ENCODE measurements around the gene ANG.

The ANG gene

GRCh38 chr14:20698018-20698329, 9.4 kb downstream of the ANG start:
- Histone ChIP-seq H3K4me1 (ENCODE audit: control insufficient read depth, insufficient read depth, low read length) (no peaks in the 10 kb centered on the region), H3K36me3 (ENCODE audit: control insufficient read depth in 2 of 2, insufficient read depth in 1 of 2, low read length in 2 of 2) (no peaks in the 10 kb centered on the region), H3K4me3 (ENCODE audit: low read depth, low read length) (no peak overlapping the region), H3K9me3 (ENCODE audit: control insufficient read depth, insufficient read depth, low read depth, low read length) (no peaks in the 10 kb centered on the region), H3K27ac (ENCODE audit: extremely low read depth, low read depth, low read length) (no peak overlapping the region)
- ChIA-PET POLR2A (no interaction called here), CTCF (interaction anchor here (0.6 to 5.1 kb wide), 19 partner anchors 9 to 432 kb away, joined by 3 to 44 read pairs (median 5); no protein-coding TSS in a partner anchor)
- TF ChIP-seq ZNF24 (tag by site-specific recombination; IDR thresholded peaks at IDR 0.05) (no peak), ZNF2 (tag by site-specific recombination; IDR thresholded peaks at IDR 0.05) (no peak), PRDM10 (tag by site-specific recombination; IDR thresholded peaks at IDR 0.05) (no peak), ZNF664 (tag by site-specific recombination; IDR thresholded peaks at IDR 0.05) (no peak), YY1 (tag by site-specific recombination; IDR thresholded peaks at IDR 0.05) (no peak), SCRT2 (tag by site-specific recombination; IDR thresholded peaks at IDR 0.05) (no peak), ZNF624 (tag by site-specific recombination; IDR thresholded peaks at IDR 0.05) (no peak), ZBTB20 (tag by site-specific recombination; IDR thresholded peaks at IDR 0.05) (no peak), ZBTB8A (tag by site-specific recombination; IDR thresholded peaks at IDR 0.05) (no peak), ZNF768 (tag by site-specific recombination; IDR thresholded peaks at IDR 0.05) (no peak), ZNF571 (tag by site-specific recombination; IDR thresholded peaks at IDR 0.05) (no peak), ZBTB49 (tag by site-specific recombination; IDR thresholded peaks at IDR 0.05; ENCODE audit: low read depth) (no peak), ZNF37A (tag by site-specific recombination; IDR thresholded peaks at IDR 0.05) (no peak), ZNF518A (tag by site-specific recombination; conservative IDR thresholded peaks at IDR 0.05; ENCODE audit: low read depth) (no peak)

- no peaks in the 10 kb centered on the region for H3K36me3 ChIP-seq (ENCODE audit: control insufficient read depth in 2 of 2, insufficient read depth in 1 of 2, low read length in 2 of 2)
- no peak overlapping the region for H3K27ac ChIP-seq (ENCODE audit: extremely low read depth, low read depth, low read length)
- POLR2A ChIA-PET: no interaction called here
- no peaks in the 10 kb centered on the region for H3K4me1 ChIP-seq (ENCODE audit: control insufficient read depth, insufficient read depth, low read length)
- no peaks in the 10 kb centered on the region for H3K9me3 ChIP-seq (ENCODE audit: control insufficient read depth, insufficient read depth, low read depth, low read length)
- H3K4me3 ChIP-seq (ENCODE audit: low read depth, low read length): no peak overlapping the region
- CTCF ChIA-PET: interaction anchor here (0.6 to 5.1 kb wide), 17 partner anchors 12 to 406 kb away, joined by 3 to 44 read pairs (median 5); no protein-coding TSS in a partner anchor
- no peak for TF ChIP-seq SP3 (tag by site-specific recombination; IDR thresholded peaks at IDR 0.05)
- no peak for TF ChIP-seq ZNF423 (tag by site-specific recombination; IDR thresholded peaks at IDR 0.05)
- TF ChIP-seq ZNF660 (tag by site-specific recombination; IDR thresholded peaks at IDR 0.05): no peak
- TF ChIP-seq TRIM28 (IDR thresholded peaks at IDR 0.05; ENCODE audit: borderline replicate concordance, low read length): no peak
- no peak for TF ChIP-seq ZNF202 (tag by site-specific recombination; IDR thresholded peaks at IDR 0.05; ENCODE audit: borderline replicate concordance)
- TF ChIP-seq ZBTB49 (tag by site-specific recombination; IDR thresholded peaks at IDR 0.05; ENCODE audit: low read depth): no peak
- TF ChIP-seq, protein P1, sequence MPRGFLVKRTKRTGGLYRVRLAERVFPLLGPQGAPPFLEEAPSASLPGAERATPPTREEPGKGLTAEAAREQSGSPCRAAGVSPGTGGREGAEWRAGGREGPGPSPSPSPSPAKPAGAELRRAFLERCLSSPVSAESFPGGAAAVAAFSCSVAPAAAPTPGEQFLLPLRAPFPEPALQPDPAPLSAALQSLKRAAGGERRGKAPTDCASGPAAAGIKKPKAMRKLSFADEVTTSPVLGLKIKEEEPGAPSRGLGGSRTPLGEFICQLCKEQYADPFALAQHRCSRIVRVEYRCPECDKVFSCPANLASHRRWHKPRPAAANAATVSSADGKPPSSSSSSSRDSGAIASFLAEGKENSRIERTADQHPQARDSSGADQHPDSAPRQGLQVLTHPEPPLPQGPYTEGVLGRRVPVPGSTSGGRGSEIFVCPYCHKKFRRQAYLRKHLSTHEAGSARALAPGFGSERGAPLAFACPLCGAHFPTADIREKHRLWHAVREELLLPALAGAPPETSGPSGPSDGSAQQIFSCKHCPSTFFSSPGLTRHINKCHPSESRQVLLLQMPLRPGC (tag by site-specific recombination; IDR thresholded peaks at IDR 0.05): no peak
- no peak for TF ChIP-seq EGR2 (tag by site-specific recombination; IDR thresholded peaks at IDR 0.05; ENCODE audit: low read depth)
- no peak for TF ChIP-seq ZNF302 (tag by site-specific recombination; IDR thresholded peaks at IDR 0.05; ENCODE audit: low read depth)
These were observed 10.4 kb downstream of the ANG start for GRCh38 chr14:20698934-20699333.
